ENCODE measurements around the gene ANXA3.
A peak's percentile ranks its signal among the peaks of the same experiment; 100 is the strongest.

Gene ANXA3

DNA sequence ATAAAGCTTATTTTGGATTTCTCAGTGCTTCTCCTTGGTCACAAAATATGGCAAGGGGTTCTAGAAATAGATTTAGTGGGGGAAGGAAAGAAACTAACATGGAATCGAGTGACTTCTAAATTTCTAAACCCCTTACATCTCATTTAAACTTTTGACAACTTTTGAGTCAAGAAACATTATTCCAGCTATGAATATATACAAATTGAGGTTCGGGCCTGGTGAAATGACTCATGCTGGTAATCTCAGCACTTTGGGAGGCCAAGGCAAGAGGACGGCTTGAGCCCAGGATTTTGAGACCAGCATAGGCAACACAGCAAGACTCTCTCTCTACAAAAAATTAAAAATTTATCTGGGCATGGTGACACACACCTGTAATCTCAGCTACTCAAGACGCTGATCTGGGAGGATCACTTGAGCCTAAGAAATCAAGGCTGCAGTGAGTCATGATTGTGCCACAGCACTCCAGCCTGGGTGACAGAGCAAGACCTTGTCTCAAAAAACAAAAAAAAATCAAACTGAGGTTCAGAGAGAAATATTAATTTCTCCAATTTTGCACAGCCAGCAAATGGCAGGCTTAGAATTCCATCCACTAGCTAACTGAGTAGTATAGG, 99.8 kb downstream of the ANXA3 start:
- Histone ChIP-seq H3K27ac (no peak overlapping the region), H3K4me3 (no peak overlapping the region)
- no peak for TF ChIP-seq CTCF (IDR thresholded peaks at IDR 0.05)
- no peak for DNase-seq (ENCODE audit: low spot score)

GRCh38 chr4:78652282-78652876, 100.8 kb downstream of the ANXA3 start:
- no peak for TF ChIP-seq CTCF (IDR thresholded peaks at IDR 0.05)
- DNase-seq (ENCODE audit: low spot score) = no peak
- H3K27ac ChIP-seq = no peak overlapping the region
- H3K4me3 ChIP-seq = no peak overlapping the region

GRCh38 chr4:78653655-78654054, 102.1 kb downstream of the ANXA3 start:
- Histone ChIP-seq H3K4me3 (no peak overlapping the region), H3K27ac (no peak overlapping the region)
- TF ChIP-seq CTCF (IDR thresholded peaks at IDR 0.05) = no peak
- no peak for DNase-seq (ENCODE audit: low spot score)

GRCh38 chr4:78654807-78655206, 103.2 kb downstream of the ANXA3 start:
- no peak for TF ChIP-seq CTCF (IDR thresholded peaks at IDR 0.05)
- Histone ChIP-seq H3K4me3 (no peak overlapping the region), H3K27ac (no peak overlapping the region)
- no peak for DNase-seq (ENCODE audit: low spot score)

DNA sequence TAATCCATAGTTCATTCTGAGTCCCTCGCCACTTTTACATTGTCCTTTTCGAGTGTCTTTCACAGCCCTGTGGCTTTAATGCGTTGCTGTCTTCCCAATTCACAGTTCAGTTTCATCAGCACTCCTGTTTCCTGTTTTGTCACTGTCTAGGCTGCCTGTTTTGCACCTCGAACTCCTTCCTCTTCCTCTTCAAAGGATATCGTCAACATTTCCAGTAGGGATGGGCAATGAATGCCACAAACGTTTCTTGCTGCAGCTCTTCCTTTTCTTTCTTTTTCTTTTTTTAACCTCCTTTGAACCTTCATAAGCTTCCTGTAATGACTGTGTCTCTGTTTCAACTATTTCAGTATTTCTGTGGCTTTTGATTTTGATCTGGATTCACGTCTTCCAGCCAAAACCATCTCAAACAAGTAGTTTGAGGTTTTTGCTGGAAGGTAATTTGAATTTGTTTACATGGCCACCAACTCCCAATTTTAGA, 105.4 kb downstream of the ANXA3 start:
- DNase-seq (ENCODE audit: low spot score) = no peak
- no peak overlapping the region for H3K4me3 ChIP-seq
- TF ChIP-seq CTCF (IDR thresholded peaks at IDR 0.05) = no peak
- peak overlapping the region in 1 of 2 donors; percentile 38 for H3K27ac ChIP-seq

DNA sequence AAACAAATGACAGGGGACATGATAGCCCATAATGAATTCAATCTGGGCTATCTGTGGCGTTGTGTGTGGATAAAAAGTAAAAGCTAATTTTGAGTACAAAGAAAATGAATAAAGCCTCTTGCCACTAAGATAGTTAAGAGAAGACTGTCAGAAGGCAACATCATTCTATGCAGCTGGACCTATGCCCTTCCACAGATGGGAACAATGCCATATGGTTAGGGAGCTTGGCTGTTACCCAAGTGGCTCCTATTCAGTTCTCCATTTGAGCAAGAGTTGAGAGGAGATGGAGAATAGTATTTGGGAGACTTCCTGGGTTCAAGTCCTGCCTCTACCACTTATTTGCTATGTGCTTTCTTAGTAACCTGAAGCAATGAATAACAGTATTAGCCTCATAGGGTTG, 107.7 kb downstream of the ANXA3 start:
- no peak for TF ChIP-seq CTCF (IDR thresholded peaks at IDR 0.05)
- DNase-seq (ENCODE audit: low spot score) = no peak
- H3K27ac ChIP-seq = no peak overlapping the region
- no peak overlapping the region for H3K4me3 ChIP-seq

DNA sequence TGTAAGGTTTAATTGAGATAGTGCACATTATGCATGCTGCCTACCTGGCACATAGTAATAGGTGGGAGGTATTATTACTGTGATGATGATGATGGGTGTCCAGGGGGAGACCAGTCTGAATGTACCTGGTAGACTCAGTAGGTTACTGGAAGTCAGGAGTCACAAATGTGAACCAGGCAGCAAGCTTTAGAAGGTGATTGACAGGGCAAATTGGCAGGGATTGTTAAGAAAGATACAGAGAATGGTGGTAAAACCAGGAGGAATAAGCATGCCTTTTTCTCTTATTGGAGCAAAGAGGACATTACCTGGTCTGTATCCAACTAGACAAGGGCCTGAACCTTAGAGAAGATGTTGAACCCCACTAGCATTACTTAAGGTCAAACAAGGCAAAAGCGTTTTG, 108.1 kb downstream of the ANXA3 start:
- no peak for TF ChIP-seq CTCF (IDR thresholded peaks at IDR 0.05)
- no peak for DNase-seq (ENCODE audit: low spot score)
- Histone ChIP-seq H3K4me3 (no peak overlapping the region), H3K27ac (no peak overlapping the region)
